Testis (tissue), 2 donors: ENCODE measurements around the gene PRRX1.

Experiments
- POLR2A ChIP-seq: fragments of 450-650 bp; IDR thresholded peaks from one replicate; pipeline ENCODE4 v1.6.1; 2017; ENCODE audit warnings: antibody characterized with exemption, mild to moderate bottlenecking, moderate library complexity
- TF ChIP-seq, protein P1 (sequence below), 3 experiments: fragments of 450-650 bp in 2 of 3; fragments of 200-600 bp in 1 of 3; sonication (generic) in 1 of 3; IDR thresholded peaks; one replicate each; pipeline ENCODE4 v1.5.1; 2016 to 2019; ENCODE audit warnings: antibody characterized with exemption in 3 of 3, mild to moderate bottlenecking in 2 of 3, moderate library complexity in 1 of 3

DNA sequence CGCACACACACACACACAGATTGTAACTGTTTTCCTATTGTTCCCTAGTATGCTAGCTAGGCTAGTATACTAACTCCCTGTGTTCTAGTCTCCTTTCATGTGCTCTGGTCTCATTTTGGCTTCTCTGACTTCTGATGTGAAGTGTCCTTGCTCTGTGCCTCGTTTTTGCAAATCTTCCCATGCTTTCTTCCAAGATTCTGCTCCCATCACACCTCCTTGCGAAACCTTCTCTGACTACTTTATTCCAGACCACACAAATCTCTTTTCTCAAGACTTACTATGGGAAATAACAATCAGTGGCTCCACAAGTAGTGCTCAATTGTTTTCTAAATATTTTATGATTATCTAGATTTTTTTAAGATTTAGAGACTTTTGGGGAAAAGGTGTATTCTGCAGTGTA lies 10.3 kb downstream of the PRRX1 start:
- no peak for TF ChIP-seq POLR2A
- TF ChIP-seq, protein P1, sequence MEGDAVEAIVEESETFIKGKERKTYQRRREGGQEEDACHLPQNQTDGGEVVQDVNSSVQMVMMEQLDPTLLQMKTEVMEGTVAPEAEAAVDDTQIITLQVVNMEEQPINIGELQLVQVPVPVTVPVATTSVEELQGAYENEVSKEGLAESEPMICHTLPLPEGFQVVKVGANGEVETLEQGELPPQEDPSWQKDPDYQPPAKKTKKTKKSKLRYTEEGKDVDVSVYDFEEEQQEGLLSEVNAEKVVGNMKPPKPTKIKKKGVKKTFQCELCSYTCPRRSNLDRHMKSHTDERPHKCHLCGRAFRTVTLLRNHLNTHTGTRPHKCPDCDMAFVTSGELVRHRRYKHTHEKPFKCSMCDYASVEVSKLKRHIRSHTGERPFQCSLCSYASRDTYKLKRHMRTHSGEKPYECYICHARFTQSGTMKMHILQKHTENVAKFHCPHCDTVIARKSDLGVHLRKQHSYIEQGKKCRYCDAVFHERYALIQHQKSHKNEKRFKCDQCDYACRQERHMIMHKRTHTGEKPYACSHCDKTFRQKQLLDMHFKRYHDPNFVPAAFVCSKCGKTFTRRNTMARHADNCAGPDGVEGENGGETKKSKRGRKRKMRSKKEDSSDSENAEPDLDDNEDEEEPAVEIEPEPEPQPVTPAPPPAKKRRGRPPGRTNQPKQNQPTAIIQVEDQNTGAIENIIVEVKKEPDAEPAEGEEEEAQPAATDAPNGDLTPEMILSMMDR (IDR thresholded peaks at IDR 0.05), result no peak
